K562 (cell line): Measurements from ENCODE around the gene COL20A1. TPM values are rescaled to one million over a fixed set of nuclear protein-coding genes. Genes with fewer than 3 reads are reported as not detected.

Experiments
- BACH1 ChIP-seq: fragments of 200-800 bp; sonication (Bioruptor generic); IDR thresholded peaks from 2 replicates; pipeline ENCODE4 v1.6.1; 2016; ENCODE audit warnings: missing genetic modification characterization, missing compliant biosample characterization
- ELF2 ChIP-seq: fragments of 250-450 bp; sonication (Bioruptor Pico); IDR thresholded peaks from 2 replicates; pipeline ENCODE4 v1.5.0; 2021; ENCODE audit warnings: mild to moderate bottlenecking
- ESRRB ChIP-seq: fragments of 250-450 bp; sonication (Bioruptor Pico); IDR thresholded peaks from 2 replicates; pipeline ENCODE4 v1.5.0; 2020; ENCODE audit warnings: mild to moderate bottlenecking, moderate library complexity, borderline replicate concordance
- ID3 ChIP-seq, 2 experiments: fragments of 250-450 bp in 1 of 2; fragments of 450-650 bp in 1 of 2; sonication (Bioruptor Pico) in 1 of 2; IDR thresholded peaks; 2 replicates each; pipeline versions ENCODE4 v1.6.1 to v1.8.0; 2016 to 2021; ENCODE audit warnings: mild to moderate bottlenecking in 2 of 2, moderate library complexity in 2 of 2, missing compliant biosample characterization in 1 of 2, missing genetic modification characterization in 1 of 2
- PHF8 ChIP-seq: fragments of 200-600 bp; sonication (generic); IDR thresholded peaks from 2 replicates; pipeline ENCODE4 v1.6.1; 2012; ENCODE audit warnings: mixed run types, mild to moderate bottlenecking, inconsistent platforms, low read length, moderate library complexity, borderline replicate concordance
- RBM39 ChIP-seq: fragments of 200-400 bp; formaldehyde crosslinking; optimal IDR thresholded peaks from 2 replicates; pipeline ENCODE3; 2018; ENCODE audit warnings: low read depth, low read length
- SOX6 ChIP-seq: fragments of 450-650 bp; IDR thresholded peaks from 2 replicates; pipeline ENCODE4 v1.6.1; 2014; ENCODE audit warnings: mild to moderate bottlenecking
- SP2 ChIP-seq: IDR thresholded peaks from 2 replicates; pipeline ENCODE4 v1.6.1; 2011; ENCODE audit warnings: mild to moderate bottlenecking, low read depth, low read length, moderate library complexity; ENCODE audit not compliant: poor library complexity, severe bottlenecking; ENCODE audit errors: extremely low read depth
- TOE1 ChIP-seq, 2 experiments: fragments of 450-650 bp in 1 of 2; sonication (generic) in 1 of 2; formaldehyde crosslinking in 1 of 2; IDR thresholded peaks; 2 replicates each; pipeline versions ENCODE4 v1.7.1 to v1.8.0; 2016 to 2022; ENCODE audit warnings: borderline replicate concordance in 2 of 2, mild to moderate bottlenecking in 2 of 2, antibody characterized with exemption in 1 of 2, inconsistent platforms in 1 of 2, low read depth in 1 of 2, missing genetic modification reagents in 1 of 2, moderate library complexity in 1 of 2
- ZMIZ1 ChIP-seq, 2 experiments: fragments of 150-350 bp in 1 of 2; IDR thresholded peaks; 2 replicates each; pipeline ENCODE4 v1.6.1; 2012 to 2016; ENCODE audit warnings: low read depth in 2 of 2, low read length in 2 of 2, mild to moderate bottlenecking in 1 of 2, moderate library complexity in 1 of 2
- ZNF134 ChIP-seq: fragments of 250-450 bp; sonication (Bioruptor Pico); conservative IDR thresholded peaks from 2 replicates; pipeline ENCODE4 v1.4.0; 2020
- ZNF146 ChIP-seq: IDR thresholded peaks from one replicate; pipeline ENCODE4 v1.6.1; 2018; ENCODE audit warnings: missing compliant biosample characterization; ENCODE audit not compliant: unreplicated experiment
- ZNF695 ChIP-seq: fragments of 450-650 bp; formaldehyde crosslinking; IDR thresholded peaks from 2 replicates; pipeline ENCODE4 v1.4.0; 2020; ENCODE audit warnings: mild to moderate bottlenecking, moderate library complexity
- polyA plus RNA-seq, 8 experiments: library from polyadenylated mRNA; depleted of rRNA in 4 of 8; stranded (reverse) in 5 of 8; unstranded in 3 of 8; fragments of >200 nt; fragmentation: Nextera tagmentation in 2 of 8; fragmentation: Illumina TruSeq in 1 of 8; extraction: Ambion mirVana in 2 of 8; extraction: Trizol in 1 of 8; gene quantifications; 2 replicates each; pipeline versions ENCODE4 v1.2.1 to v1.2.3, GENCODE V29; 2011 to 2014; ENCODE audit warnings: inconsistent platforms in 1 of 8, missing spikeins in 1 of 8
- total RNA-seq, 7 experiments: library from RNA; depleted of rRNA in 6 of 7; stranded (reverse); fragments of >200 nt in 6 of 7; fragmentation: Illumina TruSeq in 2 of 7; extraction: Trizol in 2 of 7; gene quantifications; 2 replicates each; pipeline versions ENCODE4 v1.2.1 to v1.2.3, GENCODE V29; 2011 to 2021; ENCODE audit warnings: low replicate concordance in 1 of 7
- TF ChIP-seq, protein P1 (sequence below), 2 experiments: fragments of 450-650 bp; conservative IDR thresholded peaks; 2 replicates each; pipeline ENCODE4 v1.6.1; 2017; ENCODE audit warnings: mild to moderate bottlenecking in 2 of 2, moderate library complexity in 2 of 2
- TF ChIP-seq, protein P2 (sequence below): fragments of 450-650 bp; IDR thresholded peaks from 2 replicates; pipeline ENCODE4 v1.6.1; 2016; ENCODE audit warnings: borderline replicate concordance

Gene COL20A1
- total and polyA plus RNA-seq, 9 of the 15 experiments (the other 6 are each of a cell fraction or from before 2014, with no cell fraction given), result not detected

GRCh38 chr20:63272105-63273058, 20.6 kb upstream of the COL20A1 start, which contains the start of gene ARFGAP1 (continued):
- TF ChIP-seq, protein P1, sequence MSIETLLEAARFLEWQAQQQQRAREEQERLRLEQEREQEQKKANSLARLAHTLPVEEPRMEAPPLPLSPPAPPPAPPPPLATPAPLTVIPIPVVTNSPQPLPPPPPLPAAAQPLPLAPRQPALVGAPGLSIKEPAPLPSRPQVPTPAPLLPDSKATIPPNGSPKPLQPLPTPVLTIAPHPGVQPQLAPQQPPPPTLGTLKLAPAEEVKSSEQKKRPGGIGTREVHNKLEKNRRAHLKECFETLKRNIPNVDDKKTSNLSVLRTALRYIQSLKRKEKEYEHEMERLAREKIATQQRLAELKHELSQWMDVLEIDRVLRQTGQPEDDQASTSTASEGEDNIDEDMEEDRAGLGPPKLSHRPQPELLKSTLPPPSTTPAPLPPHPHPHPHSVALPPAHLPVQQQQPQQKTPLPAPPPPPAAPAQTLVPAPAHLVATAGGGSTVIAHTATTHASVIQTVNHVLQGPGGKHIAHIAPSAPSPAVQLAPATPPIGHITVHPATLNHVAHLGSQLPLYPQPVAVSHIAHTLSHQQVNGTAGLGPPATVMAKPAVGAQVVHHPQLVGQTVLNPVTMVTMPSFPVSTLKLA (conservative IDR thresholded peaks at IDR 0.05), result peak in 1 of 2 experiments; percentile 74; a peak in 2 of 4 replicates
- TF ChIP-seq ZNF695 (CRISPR knock-in tag) (no peak), SOX6 (no peak), ZNF146 (no peak), ZNF134 (CRISPR knock-in tag) (no peak), ID3 (CRISPR knock-in tag; IDR thresholded peaks at IDR 0.05) (no peak), ID3 (tag; IDR thresholded peaks at IDR 0.05) (no peak), TOE1 (IDR thresholded peaks at IDR 0.05; ENCODE audit: borderline replicate concordance) (no peak), TOE1 (CRISPR knock-in tag; IDR thresholded peaks at IDR 0.05; ENCODE audit: borderline replicate concordance, low read depth) (0 out of 2 replicates have a peak, but pooled peaks have one; percentile 41), PHF8 (peak; percentile 85; the same call in 1 of the 2 replicates), BACH1 (tag) (no peak), SP2 (peak; percentile 54), ELF2 (CRISPR knock-in tag) (peak; percentile 57; the same call in 1 of the 2 replicates), RBM39 (no peak), ESRRB (CRISPR knock-in tag) (no peak), ZMIZ1 (IDR thresholded peaks at IDR 0.05; ENCODE audit: low read depth in 2 of 2, low read length in 2 of 2) (0 out of 4 replicates have a peak, but pooled peaks of 1 of the 2 experiments have one; percentile 40)
- TF ChIP-seq, protein P2, sequence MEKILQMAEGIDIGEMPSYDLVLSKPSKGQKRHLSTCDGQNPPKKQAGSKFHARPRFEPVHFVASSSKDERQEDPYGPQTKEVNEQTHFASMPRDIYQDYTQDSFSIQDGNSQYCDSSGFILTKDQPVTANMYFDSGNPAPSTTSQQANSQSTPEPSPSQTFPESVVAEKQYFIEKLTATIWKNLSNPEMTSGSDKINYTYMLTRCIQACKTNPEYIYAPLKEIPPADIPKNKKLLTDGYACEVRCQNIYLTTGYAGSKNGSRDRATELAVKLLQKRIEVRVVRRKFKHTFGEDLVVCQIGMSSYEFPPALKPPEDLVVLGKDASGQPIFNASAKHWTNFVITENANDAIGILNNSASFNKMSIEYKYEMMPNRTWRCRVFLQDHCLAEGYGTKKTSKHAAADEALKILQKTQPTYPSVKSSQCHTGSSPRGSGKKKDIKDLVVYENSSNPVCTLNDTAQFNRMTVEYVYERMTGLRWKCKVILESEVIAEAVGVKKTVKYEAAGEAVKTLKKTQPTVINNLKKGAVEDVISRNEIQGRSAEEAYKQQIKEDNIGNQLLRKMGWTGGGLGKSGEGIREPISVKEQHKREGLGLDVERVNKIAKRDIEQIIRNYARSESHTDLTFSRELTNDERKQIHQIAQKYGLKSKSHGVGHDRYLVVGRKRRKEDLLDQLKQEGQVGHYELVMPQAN, result peak; percentile 48; the same call in 1 of the 2 replicates
